Sigmoid colon (tissue), 7 donors: ENCODE measurements around the gene SLC7A7. TPM values are rescaled to one million over a fixed set of nuclear protein-coding genes. Genes with fewer than 3 reads are reported as not detected.
A peak's percentile ranks its signal among the peaks of the same experiment; 100 is the strongest.

Experiments used
- DNase-seq: peaks from one replicate; pipeline ENCODE4 v3.0.0-alpha.2; 2019
- H3K27ac ChIP-seq, 4 donors: fragments of 200-600 bp; sonication (generic); one replicate each; pipeline ENCODE4 v1.5.1; 2016 to 2019; ENCODE audit warnings: mild to moderate bottlenecking in 1 of 4
- H3K27me3 ChIP-seq, 3 donors: fragments of 200-600 bp; sonication (generic); one replicate each; pipeline ENCODE4 v1.5.1; 2019; ENCODE audit warnings: mild to moderate bottlenecking in 1 of 3
- H3K36me3 ChIP-seq, 4 donors: fragments of 200-600 bp; sonication (generic); one replicate each; pipeline ENCODE4 v1.5.1; 2016 to 2019
- H3K4me1 ChIP-seq, 4 donors: fragments of 200-600 bp; sonication (generic); one replicate each; pipeline ENCODE4 v1.5.1; 2017 to 2019
- H3K4me3 ChIP-seq, 4 donors: fragments of 200-600 bp; sonication (generic); one replicate each; pipeline ENCODE4 v1.5.1; 2017 to 2019; ENCODE audit warnings: mild to moderate bottlenecking in 2 of 4, moderate library complexity in 1 of 4
- H3K9me3 ChIP-seq, 4 donors: fragments of 200-600 bp in 3 of 4; sonication (generic) in 3 of 4; one replicate each; pipeline versions ENCODE4 v1.5.1 to v1.6.1; 2013 to 2019
- CTCF ChIP-seq, 4 experiments: fragments of 450-650 bp in 3 of 4; fragments of 200-600 bp in 1 of 4; IDR thresholded peaks; one replicate each; pipeline ENCODE4 v1.5.1; 2016 to 2019; ENCODE audit warnings: antibody characterized with exemption in 4 of 4, mild to moderate bottlenecking in 3 of 4, moderate library complexity in 2 of 4
- EP300 ChIP-seq, 4 donors: sonication (generic); formaldehyde crosslinking; IDR thresholded peaks; one replicate each; pipeline ENCODE4 v1.6.1; 2017; ENCODE audit warnings: antibody characterized with exemption in 4 of 4
- POLR2A ChIP-seq, 2 donors: fragments of 450-650 bp; IDR thresholded peaks; one replicate each; pipeline ENCODE4 v1.6.1; 2016; ENCODE audit warnings: antibody characterized with exemption in 2 of 2, mild to moderate bottlenecking in 2 of 2, moderate library complexity in 2 of 2
- POLR2AphosphoS5 ChIP-seq, 4 donors: sonication (generic); formaldehyde crosslinking; IDR thresholded peaks; one replicate each; pipeline ENCODE4 v1.6.1; 2017; ENCODE audit warnings: antibody characterized with exemption in 4 of 4
- WGBS, 2 donors: extraction: QIAGEN DNeasy Blood & Tissue Kit; methylation state at CpG; one replicate each; pipeline ENCODE4 v1.1.7; 2013; 5-methylcytosine and 5-hydroxymethylcytosine counted together
- intact Hi-C: fragments of 100-400 bp; cut with DNase I; formaldehyde crosslinking; loops from one replicate; pipeline ENCODE4 v1.15.1; 2023
- polyA plus RNA-seq, 3 donors: library from polyadenylated mRNA; stranded (reverse); fragments of 200-250 nt; gene quantifications; one replicate each; pipeline ENCODE4 v1.2.3, GENCODE V29; 2013
- total RNA-seq, 4 donors: library from RNA; depleted of rRNA; stranded (reverse); fragments of >200 nt; gene quantifications; one replicate each; pipeline ENCODE4 v1.1.0, GENCODE V29; 2016
- donor health status: healthy with polysubstance abuse.
- donor health status: Bipolar disorder and iron deficiency.
- donor health status: healthy.

SLC7A7 gene
- total and polyA plus RNA-seq, 7 donors = 15.6 to 23.5 (median 16.4) TPM

- Histone ChIP-seq H3K27me3 (no peaks in the 10 kb centered on the region), H3K9me3 (no peaks in the 10 kb centered on the region), H3K36me3 (no peaks in the 10 kb centered on the region), H3K4me3 (no peak overlapping the region), H3K4me1 (peaks cover 0 to 36% (median 29%) of the 10 kb centered on the region in 4 donors), H3K27ac (no peak overlapping the region)
- intact Hi-C loops = loop anchor here (5.0 kb wide), 1 partner anchor 263 kb away; no protein-coding TSS in a partner anchor
- no peak for DNase-seq
- TF ChIP-seq POLR2AphosphoS5 (IDR thresholded peaks at IDR 0.05) = no peak
- 27 to 83% methylated on average over 1 of the region's 1 CpG for WGBS, 2 donors
Measured at GRCh38 chr14:22820731-22821130, 5.5 kb upstream of the SLC7A7 start.

GRCh38 chr14:22819151-22819988, 4.1 kb upstream of the SLC7A7 start:
- peak; percentile 74 for DNase-seq
- 25 to 29% methylated on average over 10 of the region's 10 CpGs for WGBS, 2 donors
- H3K9me3 ChIP-seq = no peaks in the 10 kb centered on the region
- TF ChIP-seq EP300 (IDR thresholded peaks at IDR 0.05) (no peak), POLR2AphosphoS5 (IDR thresholded peaks at IDR 0.05) (peak in 1 of 4 donors; percentile 5)
- no peaks in the 10 kb centered on the region for H3K27me3 ChIP-seq
- peaks cover 0 to 31% (median 26%) of the 10 kb centered on the region in 4 donors for H3K4me1 ChIP-seq
- peak overlapping the region in 3 of 4 donors; percentile 24 to 33 (median 30) for H3K4me3 ChIP-seq
- H3K27ac ChIP-seq = peak overlapping the region; percentile 58 to 63 (median 60)
- intact Hi-C loops = no loop called here
- H3K36me3 ChIP-seq = no peaks in the 10 kb centered on the region

GRCh38 chr14:22814373-22814772, 862 bp downstream of the SLC7A7 start:
- no peak overlapping the region for H3K27ac ChIP-seq
- DNase-seq = no peak

GRCh38 chr14:22813145-22813544, 2.1 kb downstream of the SLC7A7 start:
- Histone ChIP-seq H3K9me3 (no peaks in the 10 kb centered on the region), H3K36me3 (no peaks in the 10 kb centered on the region), H3K4me1 (no peaks in the 10 kb centered on the region), H3K4me3 (no peak overlapping the region), H3K27ac (no peak overlapping the region), H3K27me3 (no peaks in the 10 kb centered on the region)
- intact Hi-C loops = no loop called here
- 86 to 88% methylated on average over 9 of the region's 9 CpGs for WGBS, 2 donors
- TF ChIP-seq POLR2AphosphoS5 (IDR thresholded peaks at IDR 0.05) (no peak), EP300 (IDR thresholded peaks at IDR 0.05) (no peak), POLR2A (IDR thresholded peaks at IDR 0.05) (no peak), CTCF (IDR thresholded peaks at IDR 0.05) (no peak)
- no peak for DNase-seq

More at GRCh38 chr14:22814373-22814772, 862 bp downstream of the SLC7A7 start:
- no peaks in the 10 kb centered on the region for H3K27me3 ChIP-seq
- no peaks in the 10 kb centered on the region for H3K9me3 ChIP-seq
- WGBS, 2 donors = 81 to 86% methylated on average over 7 of the region's 7 CpGs
- H3K4me3 ChIP-seq = peak overlapping the region in 1 of 4 donors; percentile 31
- intact Hi-C loops = no loop called here
- peaks cover 0 to 5% (median 5%) of the 10 kb centered on the region in 4 donors for H3K4me1 ChIP-seq
- no peak for TF ChIP-seq EP300 (IDR thresholded peaks at IDR 0.05)
- no peak for TF ChIP-seq POLR2A (IDR thresholded peaks at IDR 0.05)
- TF ChIP-seq POLR2AphosphoS5 (IDR thresholded peaks at IDR 0.05) = no peak
- no peak for TF ChIP-seq CTCF (IDR thresholded peaks at IDR 0.05)
- H3K36me3 ChIP-seq = no peaks in the 10 kb centered on the region

- no peaks in the 10 kb centered on the region for H3K27me3 ChIP-seq
- DNase-seq = no peak
- WGBS, 2 donors = 91 to 92% methylated on average over 4 of the region's 4 CpGs
- no peaks in the 10 kb centered on the region for H3K9me3 ChIP-seq
- no peak overlapping the region for H3K27ac ChIP-seq
- no peak for TF ChIP-seq EP300 (IDR thresholded peaks at IDR 0.05)
- no peak for TF ChIP-seq CTCF (IDR thresholded peaks at IDR 0.05)
- TF ChIP-seq POLR2AphosphoS5 (IDR thresholded peaks at IDR 0.05) = no peak
- no peak for TF ChIP-seq POLR2A (IDR thresholded peaks at IDR 0.05)
- no peaks in the 10 kb centered on the region for H3K36me3 ChIP-seq
- no peaks in the 10 kb centered on the region for H3K4me1 ChIP-seq
- no peak overlapping the region for H3K4me3 ChIP-seq
- intact Hi-C loops = no loop called here
Measured at GRCh38 chr14:22812744-22813143, 2.5 kb downstream of the SLC7A7 start.
